Adrenal gland (tissue), 12 donors: ENCODE results near the gene DIP2A. TPM values are rescaled to one million over a fixed set of nuclear protein-coding genes. Genes with fewer than 3 reads are reported as not detected.

Experiments used
- DNase-seq, 7 donors: peaks; one replicate each; pipeline ENCODE4 v3.0.0-alpha.2; 2019 to 2020
- H3K27ac ChIP-seq, 5 donors: fragments of 200-600 bp; sonication (generic) in 4 of 5; 1 replicate in 3 of 5; 2 replicates in 2 of 5; pipeline versions ENCODE4 v1.5.1 to v1.8.0; 2016 to 2020; ENCODE audit warnings: mild to moderate bottlenecking in 1 of 5
- H3K27me3 ChIP-seq: fragments of 200-600 bp; 2 replicates; pipeline ENCODE4 v1.8.0; 2021
- H3K36me3 ChIP-seq, 2 donors: fragments of 200-600 bp; replicated peaks in 1 of 2; 1 replicate in 1 of 2; 2 replicates in 1 of 2; pipeline versions ENCODE4 v1.5.1 to v1.8.0; 2018 to 2022
- H3K4me1 ChIP-seq, 2 donors: fragments of 200-600 bp; replicated peaks in 1 of 2; 1 replicate in 1 of 2; 2 replicates in 1 of 2; pipeline versions ENCODE4 v1.5.1 to v1.8.0; 2018 to 2021
- H3K4me3 ChIP-seq, 4 donors: fragments of 200-600 bp; sonication (generic) in 3 of 4; one replicate each; pipeline ENCODE4 v1.5.1; 2016 to 2018
- H3K9me3 ChIP-seq, 3 donors: fragments of 200-600 bp; sonication (generic) in 1 of 3; replicated peaks in 1 of 3; 1 replicate in 2 of 3; 2 replicates in 1 of 3; pipeline versions ENCODE4 v1.5.1 to v1.8.0; 2016 to 2021
- POLR2A ChIP-seq, 2 donors: fragments of 450-650 bp; IDR thresholded peaks; one replicate each; pipeline ENCODE4 v1.6.1; 2017; ENCODE audit warnings: antibody characterized with exemption in 2 of 2, mild to moderate bottlenecking in 2 of 2, moderate library complexity in 1 of 2
- WGBS, 4 donors: extraction: QIAGEN DNeasy Blood & Tissue Kit in 2 of 4; methylation state at CpG; one replicate each; pipeline versions ENCODE4 v1.1.5 to v1.1.7; 2013 to 2017; 5-methylcytosine and 5-hydroxymethylcytosine counted together
- intact Hi-C, 2 donors: fragments of 100-400 bp; cut with DNase I; formaldehyde crosslinking; loops; one replicate each; pipeline versions ENCODE4 v1.14.1 to v1.15.0; 2022 to 2023
- polyA plus RNA-seq, 3 donors: library from polyadenylated mRNA; stranded (reverse); fragments of 200-250 nt in 2 of 3; fragments of 350-450 nt in 1 of 3; fragmentation: Illumina TruSeq in 1 of 3; extraction: RNeasy Lipid Tissue Mini Kit (QIAGEN cat#74804) in 1 of 3; gene quantifications; one replicate each; pipeline ENCODE4 v1.2.3, GENCODE V29; 2013 to 2014
- small RNA-seq, 2 donors: library from RNA; depleted of rRNA; stranded (forward); fragments of <200 nt; gene quantifications; one replicate each; pipeline ENCODE3, GENCODE V24; 2016
- total RNA-seq, 9 donors: library from RNA; depleted of rRNA in 4 of 9; stranded (reverse); fragments of >200 nt in 4 of 9; fragments of 120-200 nt in 1 of 9; fragmentation: NEBNext Ultra II Directional in 1 of 9; extraction: Animal tissue kit (Norgen Biotek cat#: 25700) in 1 of 9; gene quantifications; one replicate each; pipeline versions ENCODE4 v1.1.0 to v1.2.4, GENCODE V29; 2013 to 2023
- TF ChIP-seq, protein P1 (sequence below), 6 experiments: fragments of 450-650 bp in 4 of 6; fragments of 200-600 bp in 2 of 6; sonication (generic) in 1 of 6; IDR thresholded peaks; 1 replicate in 5 of 6; 2 replicates in 1 of 6; pipeline versions ENCODE4 v1.5.1 to v1.8.0; 2016 to 2021; ENCODE audit warnings: antibody characterized with exemption in 6 of 6, mild to moderate bottlenecking in 2 of 6, moderate library complexity in 1 of 6
- donor health status: healthy with polysubstance abuse.
- donor health status: Bipolar disorder and iron deficiency.
- donor health status: DM: yes; HTN: yes; CAD: no.
- donor health status: DM: no; HTN: no; CAD: no.
- donor health status: DM: no; HTN: no; CAD: no.
- donor health status: DM: yes; HTN: yes; CAD: no.

The DIP2A gene
- total and polyA plus RNA-seq, 12 donors = 22.0 to 61.7 (median 35.4) TPM

DNA sequence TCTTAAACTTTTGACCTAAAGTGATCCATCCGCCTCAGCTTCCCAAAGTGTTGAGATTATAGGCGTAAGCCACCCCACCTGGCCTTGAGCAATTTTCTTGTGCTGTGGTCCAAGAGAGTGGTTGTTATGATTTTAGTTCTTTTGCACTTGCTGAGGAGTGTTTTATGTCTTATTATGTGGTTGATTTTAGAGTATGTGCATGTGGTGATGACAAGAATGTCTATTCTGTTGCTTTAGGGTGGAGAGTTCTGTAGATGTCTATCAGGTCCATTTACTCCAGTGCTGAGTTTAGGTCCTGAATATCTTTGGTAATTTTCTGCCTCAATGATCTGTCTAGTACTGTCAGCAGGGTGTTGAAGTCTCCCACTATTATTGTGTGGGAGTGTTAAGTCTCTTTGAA lies 157.4 kb downstream of the DIP2A start:
- TF ChIP-seq, protein P1, sequence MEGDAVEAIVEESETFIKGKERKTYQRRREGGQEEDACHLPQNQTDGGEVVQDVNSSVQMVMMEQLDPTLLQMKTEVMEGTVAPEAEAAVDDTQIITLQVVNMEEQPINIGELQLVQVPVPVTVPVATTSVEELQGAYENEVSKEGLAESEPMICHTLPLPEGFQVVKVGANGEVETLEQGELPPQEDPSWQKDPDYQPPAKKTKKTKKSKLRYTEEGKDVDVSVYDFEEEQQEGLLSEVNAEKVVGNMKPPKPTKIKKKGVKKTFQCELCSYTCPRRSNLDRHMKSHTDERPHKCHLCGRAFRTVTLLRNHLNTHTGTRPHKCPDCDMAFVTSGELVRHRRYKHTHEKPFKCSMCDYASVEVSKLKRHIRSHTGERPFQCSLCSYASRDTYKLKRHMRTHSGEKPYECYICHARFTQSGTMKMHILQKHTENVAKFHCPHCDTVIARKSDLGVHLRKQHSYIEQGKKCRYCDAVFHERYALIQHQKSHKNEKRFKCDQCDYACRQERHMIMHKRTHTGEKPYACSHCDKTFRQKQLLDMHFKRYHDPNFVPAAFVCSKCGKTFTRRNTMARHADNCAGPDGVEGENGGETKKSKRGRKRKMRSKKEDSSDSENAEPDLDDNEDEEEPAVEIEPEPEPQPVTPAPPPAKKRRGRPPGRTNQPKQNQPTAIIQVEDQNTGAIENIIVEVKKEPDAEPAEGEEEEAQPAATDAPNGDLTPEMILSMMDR (IDR thresholded peaks at IDR 0.05) = no peak
- TF ChIP-seq POLR2A (IDR thresholded peaks at IDR 0.05) = no peak
- no peak overlapping the region for H3K27ac ChIP-seq

DNA sequence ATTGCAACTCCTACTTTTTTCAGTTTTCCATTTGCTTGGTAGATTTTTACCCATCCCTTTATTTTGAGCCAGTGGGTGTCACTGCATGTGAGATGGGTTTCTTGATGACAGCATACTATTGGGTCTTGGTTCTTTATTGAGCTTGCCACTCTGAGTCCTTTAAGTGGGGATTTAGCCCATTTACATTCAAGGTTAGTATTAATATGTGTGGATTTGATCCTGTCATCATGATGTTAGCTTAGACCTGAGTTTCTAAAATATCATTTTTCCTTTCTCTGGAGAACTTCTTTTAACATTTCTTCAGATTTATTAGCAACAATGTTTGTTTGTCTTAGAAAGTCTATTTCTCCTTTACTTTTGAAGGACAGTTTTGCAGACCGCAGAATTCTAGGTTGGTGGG lies 158.0 kb downstream of the DIP2A start:
- TF ChIP-seq POLR2A (IDR thresholded peaks at IDR 0.05) = no peak
- TF ChIP-seq, protein P1 (IDR thresholded peaks at IDR 0.05) = no peak
- no peak overlapping the region for H3K4me3 ChIP-seq
- H3K4me1 ChIP-seq = no peaks in the 10 kb centered on the region
- H3K27me3 ChIP-seq = no peaks in the 10 kb centered on the region
- no peaks in the 10 kb centered on the region for H3K9me3 ChIP-seq
- DNase-seq = no peak
- intact Hi-C loops = no loop called here
- H3K27ac ChIP-seq = no peak overlapping the region
- WGBS, 4 donors = 97 to 100% (median 98%) methylated on average over 1 of the region's 1 CpG
- H3K36me3 ChIP-seq = no peaks in the 10 kb centered on the region

More for the DNA sequence above, 157.4 kb downstream of the DIP2A start:
- intact Hi-C loops = no loop called here
- Histone ChIP-seq H3K36me3 (no peaks in the 10 kb centered on the region), H3K27me3 (no peaks in the 10 kb centered on the region), H3K9me3 (no peaks in the 10 kb centered on the region), H3K4me3 (no peak overlapping the region), H3K4me1 (no peaks in the 10 kb centered on the region)
- DNase-seq = no peak
- WGBS, 4 donors = 74 to 93% (median 86%) methylated on average over 2 of the region's 2 CpGs

DNA sequence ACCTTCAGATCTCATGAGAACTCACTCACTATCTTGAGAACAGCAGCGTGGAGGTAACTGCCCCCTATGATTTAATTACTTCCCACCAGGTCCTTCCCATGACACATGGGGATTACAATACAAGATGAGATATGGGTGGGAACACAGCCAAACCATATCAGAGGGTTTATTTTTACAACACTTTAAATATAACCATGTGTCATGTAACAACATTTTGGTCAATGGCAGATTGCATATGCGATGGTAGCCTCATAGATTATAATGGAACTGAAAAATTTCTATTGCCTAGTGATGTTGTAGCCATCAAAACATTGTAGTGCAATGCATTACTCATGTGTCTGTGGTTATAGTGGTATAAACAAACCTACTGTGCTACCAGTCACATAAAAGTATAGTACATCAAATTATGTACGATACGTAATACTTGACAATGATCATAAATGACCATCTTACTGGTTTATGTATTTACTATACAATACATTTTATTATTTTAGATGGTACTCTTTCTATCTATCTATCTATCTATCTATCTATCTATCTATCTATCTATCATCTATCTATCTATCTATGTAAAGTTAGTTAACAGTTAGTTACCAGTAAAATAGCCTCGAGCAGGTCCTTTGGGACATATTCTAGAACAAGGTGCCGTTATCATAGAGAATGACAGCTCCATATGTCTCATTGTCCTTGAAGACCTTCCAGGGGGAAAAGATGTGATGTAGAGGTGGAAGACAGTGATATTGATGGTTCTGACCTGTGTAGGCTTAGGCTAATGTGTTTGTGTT lies 158.8 kb downstream of the DIP2A start:
- no peaks in the 10 kb centered on the region for H3K9me3 ChIP-seq
- H3K27ac ChIP-seq = no peak overlapping the region
- DNase-seq = no peak
- WGBS, 4 donors = 68 to 74% (median 73%) methylated on average over 6 of the region's 6 CpGs
- no peaks in the 10 kb centered on the region for H3K4me1 ChIP-seq
- no peaks in the 10 kb centered on the region for H3K36me3 ChIP-seq
- intact Hi-C loops = no loop called here
- no peaks in the 10 kb centered on the region for H3K27me3 ChIP-seq
- TF ChIP-seq POLR2A (IDR thresholded peaks at IDR 0.05) = no peak
- TF ChIP-seq, protein P1 (IDR thresholded peaks at IDR 0.05) = no peak
- no peak overlapping the region for H3K4me3 ChIP-seq

DNA sequence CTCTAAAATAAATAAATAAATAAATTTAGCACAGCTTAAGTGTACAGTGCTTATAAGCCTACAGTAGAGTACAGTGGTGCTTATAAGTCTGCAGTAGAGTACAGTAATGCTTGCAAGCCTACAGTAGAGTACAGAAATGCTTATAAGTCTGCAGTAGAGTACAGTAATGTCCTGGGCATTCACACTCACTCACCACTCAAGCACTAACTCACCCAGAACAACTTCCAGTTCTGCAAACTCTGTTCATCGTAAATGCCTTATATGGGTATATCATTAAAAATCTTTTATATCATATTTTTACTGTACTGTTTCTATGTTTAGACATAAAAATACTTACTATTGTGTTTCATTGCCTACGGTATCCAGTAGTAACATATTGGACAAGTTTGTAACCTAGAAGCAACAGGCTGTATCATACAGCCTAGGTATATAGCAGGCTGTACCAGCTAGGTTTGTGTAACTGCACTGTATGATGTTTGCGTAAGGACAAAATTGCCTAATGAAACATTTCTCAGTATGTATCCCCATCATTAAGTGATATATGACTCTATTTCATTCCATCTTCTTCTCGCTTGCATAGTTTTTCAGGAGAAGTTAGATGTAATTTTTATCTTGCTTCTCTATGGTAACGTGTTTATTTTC lies 160.2 kb downstream of the DIP2A start:
- intact Hi-C loops = no loop called here
- TF ChIP-seq, protein P1 (IDR thresholded peaks at IDR 0.05) = no peak
- no peak for TF ChIP-seq POLR2A (IDR thresholded peaks at IDR 0.05)
- Histone ChIP-seq H3K27me3 (no peaks in the 10 kb centered on the region), H3K9me3 (no peaks in the 10 kb centered on the region), H3K27ac (no peak overlapping the region), H3K4me3 (no peak overlapping the region), H3K4me1 (no peaks in the 10 kb centered on the region), H3K36me3 (no peaks in the 10 kb centered on the region)
- 84 to 88% (median 85%) methylated on average over 5 of the region's 5 CpGs for WGBS, 4 donors
- no peak for DNase-seq

Small RNA genes lying within 50 kb of the gene (small RNA-seq; reads per million reads assigned to genes)
- 0 reads per million in 2 donors for gene RNU6-396P

Other genes starting within 250 kb of the DIP2A start
- 100 to 1,000 TPM in 3 of 9 donors, 10 to 100 TPM in 6; 49.0 to 246 (median 85.2) TPM for gene LSS, start 230.1 kb upstream of the DIP2A start, total RNA-seq
- gene LSS, start 230.1 kb upstream of the DIP2A start, polyA plus RNA-seq = 100 to 1,000 TPM in 1 of 3 donors, 10 to 100 TPM in 2; 46.3 to 132 (median 49.9) TPM
- 10 to 100 TPM; 51.9 to 88.4 (median 68.9) TPM for gene MCM3AP, start 173.3 kb upstream of the DIP2A start, total RNA-seq
- 10 to 100 TPM; 34.8 to 89.4 (median 71.3) TPM for gene MCM3AP, start 173.3 kb upstream of the DIP2A start, polyA plus RNA-seq
- 10 to 100 TPM in 7 of 9 donors, 1 to 10 TPM in 2; 4.0 to 23.5 (median 15.8) TPM for gene YBEY, start 172.5 kb upstream of the DIP2A start, total RNA-seq
- 10 to 100 TPM; 16.4 to 46.0 (median 24.8) TPM for gene YBEY, start 172.5 kb upstream of the DIP2A start, polyA plus RNA-seq
- 1 to 10 TPM; 1.1 to 5.4 (median 2.2) TPM for gene C21orf58, start 135.0 kb upstream of the DIP2A start, total RNA-seq
- 10 to 100 TPM in 1 of 3 donors, 1 to 10 TPM in 1, under 1 TPM in 1; 0.46 to 15.0 (median 2.9) TPM for gene C21orf58, start 135.0 kb upstream of the DIP2A start, polyA plus RNA-seq
- 10 to 100 TPM; 17.3 to 46.6 (median 33.5) TPM for gene PCNT, start 134.7 kb upstream of the DIP2A start, total RNA-seq
- 10 to 100 TPM; 14.0 to 27.3 (median 21.4) TPM for gene PCNT, start 134.7 kb upstream of the DIP2A start, polyA plus RNA-seq
- 10 to 100 TPM in 3 of 9 donors, 1 to 10 TPM in 5, under 1 TPM in 1; 0.48 to 15.4 (median 3.8) TPM for gene S100B, start 146.2 kb downstream of the DIP2A start, total RNA-seq
- gene S100B, start 146.2 kb downstream of the DIP2A start, polyA plus RNA-seq = 10 to 100 TPM; 15.5 to 39.3 (median 38.8) TPM
- gene PRMT2, start 176.8 kb downstream of the DIP2A start, total RNA-seq = 100 to 1,000 TPM in 1 of 9 donors, 10 to 100 TPM in 8; 49.4 to 115 (median 78.7) TPM
- gene PRMT2, start 176.8 kb downstream of the DIP2A start, polyA plus RNA-seq = 10 to 100 TPM; 47.4 to 57.6 (median 48.3) TPM